Measurements from ENCODE around the gene IAH1. TPM values are rescaled to one million over a fixed set of nuclear protein-coding genes. Genes with fewer than 3 reads are reported as not detected.

IAH1 gene
- total and polyA plus RNA-seq, 8 donors, result 12.2 to 37.7 (median 17.2) TPM

DNA sequence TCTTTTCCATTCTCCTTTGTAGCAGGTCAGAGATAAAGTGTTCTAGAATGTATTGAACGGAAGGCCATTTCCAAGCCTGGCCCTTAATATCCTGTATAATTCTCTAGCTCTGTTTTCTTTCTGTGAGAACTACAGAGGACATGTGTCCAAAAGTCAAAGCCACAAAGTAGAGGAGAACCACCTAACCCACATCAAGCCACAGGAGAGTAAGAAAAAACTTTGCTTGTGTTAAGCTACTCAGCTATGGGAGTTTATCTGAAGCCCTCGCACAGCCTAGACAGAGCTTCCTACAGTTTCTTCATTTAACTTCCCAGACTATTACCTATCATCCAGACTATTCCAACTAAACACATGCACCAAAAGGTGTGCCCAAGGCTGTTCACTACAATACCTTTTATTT, 59.3 kb downstream of the IAH1 start:
- no peaks in the 10 kb centered on the region for H3K9me3 ChIP-seq
- H3K4me1 ChIP-seq, result peaks cover 0 to 10% (median 10%) of the 10 kb centered on the region in 3 donors
- FAIRE-seq (no peak), DNase-seq (no peak), ATAC-seq (no peak)
- 91 to 97% methylated on average over 2 of the region's 2 CpGs for WGBS, 2 donors
- no peak overlapping the region for H3K27ac ChIP-seq
- intact Hi-C loops (cut with DNase I), result no loop called here
- H3K27me3 ChIP-seq, result no peaks in the 10 kb centered on the region
- no peak overlapping the region for H3K4me3 ChIP-seq
- H3K36me3 ChIP-seq, result no peaks in the 10 kb centered on the region
- TF ChIP-seq, protein P1, sequence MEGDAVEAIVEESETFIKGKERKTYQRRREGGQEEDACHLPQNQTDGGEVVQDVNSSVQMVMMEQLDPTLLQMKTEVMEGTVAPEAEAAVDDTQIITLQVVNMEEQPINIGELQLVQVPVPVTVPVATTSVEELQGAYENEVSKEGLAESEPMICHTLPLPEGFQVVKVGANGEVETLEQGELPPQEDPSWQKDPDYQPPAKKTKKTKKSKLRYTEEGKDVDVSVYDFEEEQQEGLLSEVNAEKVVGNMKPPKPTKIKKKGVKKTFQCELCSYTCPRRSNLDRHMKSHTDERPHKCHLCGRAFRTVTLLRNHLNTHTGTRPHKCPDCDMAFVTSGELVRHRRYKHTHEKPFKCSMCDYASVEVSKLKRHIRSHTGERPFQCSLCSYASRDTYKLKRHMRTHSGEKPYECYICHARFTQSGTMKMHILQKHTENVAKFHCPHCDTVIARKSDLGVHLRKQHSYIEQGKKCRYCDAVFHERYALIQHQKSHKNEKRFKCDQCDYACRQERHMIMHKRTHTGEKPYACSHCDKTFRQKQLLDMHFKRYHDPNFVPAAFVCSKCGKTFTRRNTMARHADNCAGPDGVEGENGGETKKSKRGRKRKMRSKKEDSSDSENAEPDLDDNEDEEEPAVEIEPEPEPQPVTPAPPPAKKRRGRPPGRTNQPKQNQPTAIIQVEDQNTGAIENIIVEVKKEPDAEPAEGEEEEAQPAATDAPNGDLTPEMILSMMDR (IDR thresholded peaks at IDR 0.05), result no peak

DNA sequence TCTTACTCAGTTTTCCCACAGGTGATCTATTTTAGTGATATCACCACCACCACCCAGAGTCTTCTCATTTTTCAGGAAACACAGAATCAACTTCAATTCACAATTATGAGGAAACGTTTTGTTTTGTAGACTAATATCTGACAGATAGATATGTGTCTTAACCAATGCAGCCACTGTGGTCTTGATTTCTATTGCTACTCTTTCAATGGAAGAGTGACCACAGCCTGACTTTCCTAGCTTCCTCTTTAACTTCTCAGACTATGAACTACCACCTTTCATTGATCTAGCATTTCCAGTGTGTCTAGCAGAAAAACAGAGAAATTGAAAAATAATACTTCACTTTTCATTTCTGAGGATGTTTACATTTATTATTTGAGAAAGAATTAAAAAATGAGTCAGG, 60.8 kb downstream of the IAH1 start:
- DNase-seq (no peak), ATAC-seq (no peak), FAIRE-seq (no peak)
- TF ChIP-seq, protein P1 (IDR thresholded peaks at IDR 0.05), result no peak
- H3K4me3 ChIP-seq, result no peak overlapping the region
- intact Hi-C loops (cut with DNase I), result no loop called here
- H3K27ac ChIP-seq, result no peak overlapping the region
- no peaks in the 10 kb centered on the region for H3K36me3 ChIP-seq
- H3K9me3 ChIP-seq, result no peaks in the 10 kb centered on the region
- 29 to 38% methylated on average over 1 of the region's 1 CpG for WGBS, 2 donors
- peaks cover 4 to 23% (median 18%) of the 10 kb centered on the region in 3 donors for H3K4me1 ChIP-seq
- H3K27me3 ChIP-seq, result no peaks in the 10 kb centered on the region

DNA sequence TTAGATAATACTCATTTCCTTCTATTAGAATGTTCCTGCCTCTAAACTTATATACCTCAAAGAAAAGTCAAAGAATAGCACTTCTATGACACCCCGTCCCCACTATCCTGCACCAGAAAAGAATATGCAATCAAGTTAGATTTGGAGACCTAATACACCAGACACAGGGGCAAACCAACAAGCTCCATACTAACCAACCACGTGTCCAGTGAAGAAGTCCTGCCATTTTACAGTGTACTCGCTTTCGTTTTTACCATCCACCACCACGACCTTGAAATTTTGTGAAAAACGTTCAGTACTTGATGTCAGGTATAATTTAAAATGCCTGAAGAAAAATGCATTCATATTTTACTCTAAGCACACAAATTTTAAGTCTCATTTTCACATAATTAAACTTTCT, 62.2 kb downstream of the IAH1 start:
- DNase-seq (no peak), FAIRE-seq (no peak), ATAC-seq (no peak)
- 62% methylated on average over 6 of the region's 6 CpGs for WGBS, 2 donors
- peaks cover 14 to 31% (median 27%) of the 10 kb centered on the region in 3 donors for H3K4me1 ChIP-seq
- H3K4me3 ChIP-seq, result no peak overlapping the region
- intact Hi-C loops (cut with DNase I), result no loop called here
- H3K9me3 ChIP-seq, result no peaks in the 10 kb centered on the region
- H3K27ac ChIP-seq, result no peak overlapping the region
- no peaks in the 10 kb centered on the region for H3K27me3 ChIP-seq
- H3K36me3 ChIP-seq, result no peaks in the 10 kb centered on the region
- TF ChIP-seq, protein P1 (IDR thresholded peaks at IDR 0.05), result no peak

DNA sequence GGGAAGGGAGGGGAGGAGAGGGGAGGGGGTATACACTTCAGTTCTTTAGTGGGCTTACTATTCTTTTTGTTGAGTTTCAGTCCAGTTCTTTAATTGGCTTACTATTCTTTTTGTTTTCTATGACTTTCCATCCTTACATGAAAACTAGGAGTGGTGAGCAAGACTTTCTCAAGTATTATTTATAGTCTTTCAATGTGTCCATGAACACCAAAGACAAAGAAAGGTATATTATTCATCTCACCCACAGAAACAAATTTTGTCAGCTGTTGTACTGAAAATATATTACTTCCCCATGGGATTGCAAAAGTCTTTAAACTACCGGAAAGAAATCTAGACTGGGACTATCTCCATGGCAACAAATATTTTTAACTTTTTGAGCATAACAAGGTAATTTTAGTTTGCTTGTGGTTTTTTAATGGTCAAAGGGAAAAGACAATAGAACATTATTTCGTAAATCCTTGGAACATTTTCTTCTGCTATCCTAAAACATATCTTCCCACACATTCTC, 63.7 kb downstream of the IAH1 start:
- no peak overlapping the region for H3K4me3 ChIP-seq
- TF ChIP-seq, protein P1 (IDR thresholded peaks at IDR 0.05), result no peak
- FAIRE-seq (peak; percentile 26), DNase-seq (no peak), ATAC-seq (peak in 3 of 4 donors; percentile 25 to 64 (median 50))
- 59 to 73% methylated on average over 2 of the region's 2 CpGs for WGBS, 2 donors
- peak overlapping the region in 1 of 4 donors; percentile 20 for H3K27ac ChIP-seq
- H3K4me1 ChIP-seq, result peaks cover 14 to 31% (median 27%) of the 10 kb centered on the region in 3 donors
- intact Hi-C loops (cut with DNase I), result no loop called here
- no peaks in the 10 kb centered on the region for H3K27me3 ChIP-seq
- no peaks in the 10 kb centered on the region for H3K9me3 ChIP-seq
- H3K36me3 ChIP-seq, result no peaks in the 10 kb centered on the region

Other genes starting within 250 kb of the IAH1 start
- gene ITGB1BP1, start 51.0 kb upstream of the IAH1 start, total RNA-seq, result 10 to 100 TPM; 10.8 to 30.6 (median 18.9) TPM
- gene ITGB1BP1, start 51.0 kb upstream of the IAH1 start, polyA plus RNA-seq, result 10 to 100 TPM; 27.2 to 55.4 TPM
- gene CPSF3, start 50.9 kb upstream of the IAH1 start, total RNA-seq, result 10 to 100 TPM in 4 of 6 donors, 1 to 10 TPM in 2; 7.0 to 13.2 (median 11.6) TPM
- gene CPSF3, start 50.9 kb upstream of the IAH1 start, polyA plus RNA-seq, result 10 to 100 TPM in 1 of 2 donors, 1 to 10 TPM in 1; 5.7 to 10.6 TPM
- gene ADAM17, start 81.3 kb downstream of the IAH1 start, total RNA-seq, result 10 to 100 TPM in 2 of 6 donors, 1 to 10 TPM in 4; 6.3 to 18.8 (median 7.8) TPM
- 1 to 10 TPM; 4.6 to 6.2 TPM for gene ADAM17, start 81.3 kb downstream of the IAH1 start, polyA plus RNA-seq
- 100 to 1,000 TPM; 127 to 170 (median 161) TPM for gene YWHAQ, start 156.4 kb downstream of the IAH1 start, total RNA-seq
- 100 to 1,000 TPM in 1 of 2 donors, 10 to 100 TPM in 1; 70.1 to 131 TPM for gene YWHAQ, start 156.4 kb downstream of the IAH1 start, polyA plus RNA-seq

Data from pancreas (tissue), 10 donors.